CD4-positive, alpha-beta T cell treated with Interferon gamma for 1 hour (primary cell): Measurements from ENCODE around the gene YEATS4.

Experiments
- DNase-seq: peaks from one replicate; pipeline ENCODE4 v3.0.0-alpha.2; 2020

The YEATS4 gene

GRCh38 chr12:69440016-69440415, 80.5 kb downstream of the YEATS4 start:
- DNase-seq, result no peak
